NCI-H1048 (cell line): ENCODE results near the gene C16orf95.

ENCODE experiments used
- DNase-seq: peaks from one replicate; lab custom pipeline; 2025; lab: John Stamatoyannopoulos, UW

C16orf95 gene

DNA sequence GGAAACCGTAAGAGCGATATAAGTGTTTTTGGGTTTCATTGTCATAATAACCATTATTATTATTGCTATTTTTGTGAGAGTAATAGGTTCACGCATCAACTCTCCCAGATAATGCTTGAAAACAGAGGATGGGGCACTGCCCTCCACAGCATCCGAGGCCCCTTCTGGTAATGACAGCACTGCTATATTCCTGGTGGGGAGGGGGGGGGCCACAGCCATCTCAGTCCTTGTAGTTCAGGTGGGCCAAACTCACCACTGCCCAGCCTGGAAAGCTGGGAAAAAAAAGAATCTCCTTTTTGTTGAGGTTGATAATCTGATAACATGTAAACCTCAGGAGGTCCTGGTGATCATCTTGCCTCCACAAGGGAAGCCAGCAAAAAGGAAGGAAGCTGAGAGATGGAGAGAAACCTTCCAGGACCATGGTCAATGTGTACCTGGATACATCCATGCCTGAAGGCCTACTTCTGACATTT lies 706 bp downstream of the C16orf95 start:
- no peak for DNase-seq

DNA sequence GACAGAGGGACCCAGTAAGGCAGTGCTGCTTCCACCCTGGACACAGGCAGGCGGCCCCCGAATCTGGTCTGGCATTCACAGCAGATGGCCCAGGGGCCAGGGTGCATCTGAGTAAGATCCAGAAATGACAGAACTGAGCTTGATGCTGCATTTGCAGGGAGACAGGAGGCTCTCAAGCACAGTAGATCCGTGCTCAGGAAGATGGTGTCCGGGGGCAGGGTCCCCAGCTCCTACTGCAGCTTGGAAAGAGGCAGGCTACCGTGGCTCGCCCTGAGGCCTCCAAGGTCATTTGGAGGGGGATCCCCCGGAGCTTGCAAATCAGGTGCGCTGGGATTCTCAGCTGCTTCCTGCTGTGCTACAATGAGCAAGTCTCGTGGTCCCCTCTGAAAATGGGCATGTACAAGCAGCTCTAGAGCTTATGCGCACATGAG lies 2.2 kb downstream of the C16orf95 start:
- DNase-seq, result no peak

DNA sequence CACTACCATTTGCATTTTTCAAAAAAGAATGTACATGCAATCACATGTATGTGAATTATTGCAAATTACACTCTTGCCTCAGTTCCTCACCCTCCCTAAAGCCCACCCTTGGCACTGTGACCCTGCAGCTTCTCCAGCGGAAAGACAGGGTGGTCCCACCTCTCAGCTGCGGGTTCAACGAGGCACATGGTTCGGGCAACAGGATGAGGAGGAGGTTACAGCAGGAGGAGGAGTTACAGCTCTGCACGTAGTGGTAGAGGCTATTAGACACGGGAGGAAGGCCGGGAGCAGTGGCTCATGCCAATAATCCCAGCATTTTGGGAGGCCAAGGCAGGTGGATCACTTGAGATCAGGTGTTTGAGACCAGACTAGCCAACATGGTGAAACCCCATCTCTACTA lies 5.2 kb downstream of the C16orf95 start:
- DNase-seq, result no peak

DNA sequence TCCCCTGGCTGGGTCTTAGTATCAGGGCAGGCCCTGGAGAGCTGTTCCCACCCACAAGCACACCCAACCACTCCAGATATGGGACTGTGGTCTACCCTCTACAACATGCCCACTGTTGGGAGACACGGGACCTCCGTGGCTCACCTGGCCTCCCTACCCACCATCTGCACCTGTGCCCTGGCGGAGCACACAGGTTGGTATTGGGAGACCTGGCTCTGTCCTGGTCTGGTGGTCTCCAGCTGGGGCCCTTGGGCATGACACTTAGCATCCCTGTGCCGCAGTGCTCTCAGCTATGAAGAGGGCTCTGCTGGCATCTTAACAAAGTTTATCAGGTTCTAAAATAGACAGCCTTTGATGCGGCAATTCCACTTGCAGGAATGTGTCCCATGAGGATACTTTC lies 5.8 kb downstream of the C16orf95 start:
- no peak for DNase-seq

DNA sequence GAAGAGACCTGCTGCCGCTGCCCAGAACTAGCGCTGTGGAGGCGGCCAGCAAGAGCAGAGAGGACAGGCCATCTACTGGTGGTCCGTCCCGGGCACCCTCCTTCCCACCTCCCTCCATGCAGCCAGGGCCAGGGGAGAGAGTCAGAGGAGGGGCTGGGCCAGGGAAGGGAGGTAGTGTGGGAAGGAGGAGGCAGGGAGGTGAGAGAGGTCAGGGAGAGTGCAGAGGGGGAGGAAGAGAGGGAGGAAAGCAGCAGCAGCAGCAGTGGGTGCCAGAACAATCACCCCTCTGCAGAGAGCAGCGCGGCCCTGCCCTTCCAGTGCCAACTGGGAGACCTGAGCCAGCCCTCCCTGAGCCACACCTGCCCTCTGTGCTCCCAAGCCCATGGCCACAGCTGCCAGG lies 6.6 kb downstream of the C16orf95 start:
- no peak for DNase-seq

DNA sequence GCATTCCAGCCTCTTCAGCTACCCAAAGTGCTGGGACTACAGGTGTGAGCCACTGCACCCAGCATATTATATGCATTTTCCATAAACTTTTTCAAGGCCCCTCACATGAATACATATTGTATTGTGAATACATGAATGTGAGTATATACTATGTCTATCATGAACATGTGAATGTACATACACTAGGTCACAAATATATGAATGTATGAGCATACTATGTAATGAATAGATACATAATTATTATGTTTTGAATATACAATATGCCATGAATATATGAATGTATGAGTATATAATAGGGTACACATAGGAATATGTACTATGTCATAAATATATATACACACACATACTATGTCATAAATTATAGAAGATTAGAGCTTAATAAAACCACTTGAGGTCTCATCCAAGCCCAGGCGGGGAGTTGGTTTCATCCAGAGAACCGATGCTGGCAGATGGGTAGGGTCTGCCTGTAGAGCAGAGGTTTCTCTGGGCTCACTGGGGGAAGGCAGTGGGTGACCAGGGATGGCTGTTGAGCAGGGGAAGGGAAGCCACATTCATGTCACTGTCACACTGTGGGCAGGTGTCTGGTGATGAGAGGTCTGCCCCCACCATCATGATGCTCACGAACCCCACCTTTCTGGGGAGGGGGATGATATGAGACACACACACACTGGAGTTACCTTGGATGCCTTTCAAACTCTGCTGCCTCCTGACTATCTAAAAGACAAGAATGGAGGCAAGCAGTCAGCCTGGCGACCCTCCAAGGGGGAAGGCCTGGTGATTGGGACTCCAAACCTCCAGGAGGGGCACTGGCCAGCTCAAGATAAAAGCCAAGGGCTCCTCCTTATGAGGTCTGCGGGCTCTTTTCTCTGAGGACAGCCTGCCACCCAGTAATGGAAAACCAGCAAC lies 7.3 kb downstream of the C16orf95 start:
- no peak for DNase-seq

DNA sequence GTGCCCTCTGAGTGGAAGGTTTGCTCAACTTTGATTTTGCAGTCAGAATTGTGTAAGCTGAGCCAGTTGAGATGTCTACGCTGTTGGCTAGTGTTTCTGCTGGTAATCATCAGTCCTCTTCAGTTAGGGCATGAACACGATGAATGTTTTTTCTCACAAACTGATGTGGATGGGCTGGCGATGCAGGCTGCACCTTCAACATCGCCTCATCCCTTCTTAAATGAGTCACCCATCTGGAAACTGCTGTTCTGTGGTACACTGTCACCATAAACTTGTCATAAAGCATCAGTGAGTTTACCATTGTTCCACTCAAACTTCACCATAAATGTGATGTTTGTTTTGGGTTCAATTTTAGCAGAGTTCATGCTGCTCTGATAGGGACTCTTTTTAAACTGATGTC lies 8.4 kb downstream of the C16orf95 start:
- DNase-seq, result no peak

DNA sequence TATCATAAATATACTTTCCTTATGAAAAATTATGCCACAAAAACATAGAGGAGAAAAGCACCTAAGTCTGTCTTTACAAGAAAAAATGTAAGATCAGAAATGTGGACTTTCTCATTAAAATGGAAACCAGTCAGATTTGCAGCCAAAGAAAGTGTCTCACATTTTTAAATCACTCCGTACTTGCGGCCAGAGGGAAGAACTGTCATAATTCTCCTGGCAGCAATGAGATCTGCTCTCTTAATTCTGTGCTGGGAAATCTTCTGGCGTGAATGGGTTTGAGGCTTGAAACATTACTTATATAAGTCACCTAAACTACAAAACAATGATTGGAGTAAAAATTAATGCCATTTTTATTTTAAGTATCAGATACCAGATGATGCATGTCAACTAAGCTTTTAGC lies 10.7 kb downstream of the C16orf95 start:
- DNase-seq, result no peak

DNA sequence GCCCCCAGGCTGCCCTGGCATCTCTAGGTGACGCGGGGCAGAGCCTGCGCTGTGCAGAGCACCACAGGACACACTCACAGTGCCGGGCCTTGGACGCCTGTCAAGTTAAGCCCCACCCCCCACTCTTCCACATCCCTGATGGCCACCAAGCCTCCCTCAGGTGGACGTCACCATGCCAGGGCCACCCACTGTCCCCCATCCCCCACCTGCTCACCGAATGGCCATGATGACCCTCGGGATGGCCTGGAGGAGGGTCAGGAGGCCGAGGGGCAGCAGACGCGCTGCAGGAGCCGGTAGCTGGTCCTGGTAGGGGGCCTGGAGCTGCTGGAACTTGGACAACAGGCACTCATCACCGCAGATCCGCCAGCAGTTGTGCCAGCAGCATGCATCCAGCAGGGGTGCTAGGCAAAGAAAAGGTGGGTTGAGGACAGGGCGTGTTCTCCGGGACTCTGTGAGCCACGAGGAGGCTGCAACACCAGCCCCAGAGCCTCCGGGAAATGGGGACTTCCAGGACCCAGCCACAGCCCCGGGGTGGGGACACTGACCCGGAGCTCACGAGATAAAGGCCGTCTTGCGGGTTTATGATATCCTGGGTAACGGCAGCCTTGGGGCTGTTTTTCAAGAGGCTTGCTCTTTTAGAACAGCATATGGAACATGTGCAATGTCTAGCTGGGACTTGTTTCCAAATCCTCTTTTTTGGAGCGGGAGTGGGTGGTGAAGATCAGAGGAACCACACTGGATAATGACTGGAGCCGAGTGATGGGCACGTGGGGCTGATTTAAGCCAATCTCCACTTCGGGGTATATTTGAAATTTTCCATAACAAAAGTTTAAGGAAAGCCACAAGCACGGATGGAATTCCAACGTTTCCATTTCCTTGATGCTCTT lies 11.4 kb downstream of the C16orf95 start:
- DNase-seq, result no peak

DNA sequence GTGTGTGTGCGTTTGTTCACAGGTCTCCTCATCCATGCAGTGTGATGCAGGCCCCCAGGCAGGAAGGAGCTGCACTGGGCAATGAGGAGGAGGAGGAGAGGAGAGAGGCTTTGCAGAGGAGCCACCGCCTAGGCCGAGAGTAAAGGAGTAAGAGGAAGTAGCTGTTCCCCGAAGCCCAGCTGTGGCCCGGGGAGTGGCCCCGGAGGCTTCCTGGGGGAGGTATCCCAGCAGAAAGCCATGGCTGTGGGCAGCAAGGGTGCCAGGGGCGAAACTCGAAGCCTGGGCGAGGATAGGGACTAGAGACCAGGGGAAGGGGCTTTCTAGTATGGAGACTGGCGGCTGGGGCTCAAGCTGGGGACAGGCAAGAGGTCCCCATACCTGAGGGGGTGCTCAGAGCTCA lies 12.2 kb downstream of the C16orf95 start:
- DNase-seq, result no peak

DNA sequence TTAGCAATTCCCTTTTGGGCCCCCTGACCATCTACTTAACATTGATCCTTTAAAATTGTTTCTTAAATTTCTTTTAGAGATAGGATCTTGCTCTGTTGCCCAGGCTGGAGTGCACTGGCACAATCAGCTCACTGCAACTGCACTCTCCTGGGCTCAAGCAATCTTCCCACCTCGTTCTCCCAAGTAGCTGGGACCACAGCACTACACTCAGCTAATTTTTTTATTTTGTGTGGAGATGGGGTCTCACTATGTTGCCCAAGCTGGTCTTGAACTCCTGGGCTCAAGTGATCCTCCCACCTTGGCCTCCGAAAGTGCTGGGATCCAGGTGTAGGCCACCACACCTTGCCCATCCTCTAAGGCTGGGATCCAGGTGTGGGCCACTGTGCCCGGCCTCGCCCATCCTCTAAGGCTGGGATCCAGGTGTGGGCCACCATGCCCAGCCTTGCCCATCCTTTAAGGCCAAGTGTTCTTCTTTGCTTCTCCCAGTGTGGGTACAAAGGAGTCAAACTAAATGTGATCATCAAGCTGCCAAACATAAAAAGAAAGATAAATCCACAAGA lies 13.2 kb downstream of the C16orf95 start:
- DNase-seq, result no peak

DNA sequence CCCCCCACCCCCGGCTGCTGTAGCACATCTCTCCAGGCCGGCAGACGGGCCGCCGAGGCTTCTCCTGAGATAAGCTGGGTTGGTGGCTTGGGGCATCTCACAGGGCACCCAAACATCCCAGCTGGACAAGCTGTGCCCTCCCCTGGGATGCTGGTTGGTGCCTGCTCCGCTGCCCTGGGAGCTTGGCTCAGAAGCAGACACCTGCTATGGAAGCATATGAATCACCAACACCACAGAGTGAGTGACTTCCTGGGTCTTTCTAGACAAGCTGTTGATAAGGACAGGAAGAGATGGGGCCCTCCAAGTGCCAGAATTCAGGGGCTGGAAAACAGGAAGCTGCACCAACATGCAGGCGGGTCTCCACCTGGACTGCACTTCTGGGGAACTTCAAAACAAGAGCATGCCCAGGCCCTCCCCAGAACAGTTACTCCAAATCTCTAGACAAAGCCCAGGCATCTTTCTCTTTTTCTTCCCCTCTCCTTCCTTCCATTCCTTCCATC lies 13.7 kb downstream of the C16orf95 start:
- no peak for DNase-seq

DNA sequence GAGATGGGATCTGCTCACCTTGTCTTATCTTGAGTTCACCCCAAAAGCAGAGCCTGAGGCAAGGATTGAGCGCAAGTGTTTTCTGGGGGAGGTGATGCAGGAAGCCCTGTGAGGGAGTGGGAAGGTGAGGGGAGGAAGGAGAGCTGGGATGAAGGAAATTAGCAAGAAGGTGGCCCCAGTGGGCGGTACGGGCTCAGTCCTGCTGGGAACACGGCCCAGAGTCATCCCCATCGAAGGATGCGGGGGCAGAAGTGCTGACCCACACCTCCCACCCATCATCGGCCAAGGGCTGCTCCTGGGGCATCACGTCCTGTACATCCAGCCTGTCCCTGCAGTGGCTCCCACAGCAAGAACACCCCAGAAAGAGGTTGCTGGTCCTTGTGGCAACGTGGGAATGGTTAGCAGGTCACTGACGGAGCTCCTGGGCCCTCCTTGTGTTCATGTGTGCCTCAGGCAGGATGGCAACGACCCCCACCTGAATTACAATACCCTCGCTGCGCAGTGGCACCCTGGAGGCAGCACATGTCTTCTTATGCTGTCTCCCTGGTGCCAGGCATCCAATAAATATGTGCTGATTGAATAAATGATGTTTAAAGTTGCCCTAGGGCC lies 18.2 kb downstream of the C16orf95 start:
- no peak for DNase-seq

DNA sequence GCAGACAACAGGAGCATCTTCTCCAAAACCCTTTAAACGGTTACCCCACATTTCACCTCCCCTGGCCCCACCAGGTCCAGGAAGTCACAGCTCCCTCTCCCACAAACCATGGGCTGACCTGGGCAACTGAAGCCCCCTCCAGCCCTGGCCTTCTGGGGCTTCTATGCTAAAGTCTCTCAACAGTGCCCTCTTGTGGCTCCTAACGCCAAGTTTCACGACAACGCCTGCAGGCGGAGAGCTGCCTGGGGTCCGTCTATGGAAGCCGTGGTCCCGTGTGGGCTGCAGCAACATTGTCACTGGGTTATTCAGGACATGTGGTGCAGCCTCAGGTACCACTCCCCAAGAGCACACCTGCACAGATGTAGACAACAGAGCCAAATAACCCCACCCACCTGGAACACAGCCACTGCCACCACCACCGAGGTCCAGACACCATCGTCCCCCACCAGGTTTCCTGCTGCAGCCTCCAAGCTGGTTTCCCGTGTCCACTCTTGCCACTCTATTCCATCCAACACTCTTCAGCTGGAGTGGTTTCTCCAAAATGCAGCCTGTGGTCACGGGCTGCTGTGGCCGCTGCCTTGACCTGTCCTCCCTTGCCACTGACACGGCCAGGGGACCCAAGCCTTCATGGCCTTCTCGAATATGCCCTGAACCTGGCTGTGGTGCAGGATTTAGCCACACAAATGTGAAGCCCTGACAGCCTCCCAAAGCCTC lies 19.1 kb downstream of the C16orf95 start:
- no peak for DNase-seq

DNA sequence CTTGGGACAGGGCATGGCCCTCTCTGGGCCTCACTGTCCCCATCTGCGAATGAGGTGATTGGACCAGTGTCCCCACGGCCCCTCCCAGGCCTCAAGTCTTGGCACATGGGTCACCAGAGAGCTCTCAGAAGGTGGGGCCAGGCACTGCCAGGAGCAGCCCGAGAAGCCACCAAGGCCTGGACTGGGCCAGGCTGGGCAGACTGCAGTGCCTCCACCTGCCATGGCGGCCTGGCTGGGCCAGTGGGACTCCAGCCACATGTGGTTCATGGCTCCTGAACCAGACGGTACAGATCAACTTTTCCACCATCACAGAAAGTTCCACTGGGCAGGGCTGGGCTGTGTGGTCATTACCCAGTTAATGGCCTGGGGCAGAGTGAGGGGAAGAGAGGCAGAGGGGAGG lies 19.8 kb downstream of the C16orf95 start:
- no peak for DNase-seq

DNA sequence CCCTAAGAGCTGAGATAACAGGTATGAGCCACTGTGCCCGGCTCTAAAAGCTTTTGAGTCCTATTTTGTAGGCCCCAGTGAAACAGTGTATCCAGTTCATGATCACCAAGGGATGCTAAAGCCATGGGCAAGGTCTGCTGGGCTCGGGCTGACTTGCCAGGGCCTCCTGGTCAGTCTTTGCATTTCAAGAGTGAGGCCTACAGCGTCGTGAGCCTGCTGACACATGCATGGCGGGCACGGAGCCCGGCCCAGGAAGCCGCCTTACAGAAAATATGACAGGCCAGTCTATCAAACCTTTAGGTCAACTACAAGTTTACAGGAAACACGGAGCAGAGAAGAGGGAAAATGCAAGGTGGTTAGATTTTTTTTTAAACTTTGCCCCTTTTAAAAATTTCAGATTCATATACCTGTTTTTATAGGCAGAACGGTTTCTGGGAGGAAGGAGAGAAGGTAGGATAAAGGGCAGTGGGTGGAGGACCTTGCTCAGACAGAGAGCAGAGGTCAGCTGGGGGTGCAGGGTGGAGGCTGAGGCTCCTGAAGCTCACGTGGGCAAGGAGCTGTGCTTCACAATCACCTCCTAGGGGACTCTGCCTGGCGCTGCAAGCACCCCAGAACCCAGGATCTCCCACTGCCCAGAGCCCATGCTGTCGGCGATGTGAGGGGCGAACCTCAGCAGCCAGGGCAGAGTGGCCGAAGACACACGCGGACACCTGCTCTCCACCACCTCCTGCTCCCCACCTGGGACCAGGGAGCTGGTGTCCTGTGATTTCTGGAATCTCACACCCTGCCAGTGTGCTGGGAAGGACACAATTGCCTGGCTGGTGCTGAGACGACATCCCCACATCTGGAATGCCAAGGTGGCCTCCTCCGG lies 21.3 kb downstream of the C16orf95 start:
- DNase-seq, result no peak

DNA sequence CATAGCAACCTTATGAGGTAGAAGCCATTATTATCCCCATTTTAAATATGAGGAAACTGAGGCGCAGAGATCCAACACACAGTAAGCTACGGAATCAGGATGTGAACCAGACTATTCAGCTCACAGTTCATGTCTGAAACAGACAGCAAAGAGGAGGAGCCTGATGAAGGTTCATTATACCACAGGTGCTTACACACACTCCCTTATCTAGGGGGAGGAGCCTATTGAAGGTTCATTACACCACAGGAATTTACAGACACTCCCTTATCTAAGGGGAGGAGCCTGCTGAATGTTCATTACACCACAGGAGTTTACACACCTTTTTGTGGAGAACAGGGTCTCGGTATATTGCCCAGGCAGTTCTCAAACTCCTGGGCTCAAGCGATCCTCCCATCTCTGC lies 21.9 kb downstream of the C16orf95 start:
- no peak for DNase-seq

DNA sequence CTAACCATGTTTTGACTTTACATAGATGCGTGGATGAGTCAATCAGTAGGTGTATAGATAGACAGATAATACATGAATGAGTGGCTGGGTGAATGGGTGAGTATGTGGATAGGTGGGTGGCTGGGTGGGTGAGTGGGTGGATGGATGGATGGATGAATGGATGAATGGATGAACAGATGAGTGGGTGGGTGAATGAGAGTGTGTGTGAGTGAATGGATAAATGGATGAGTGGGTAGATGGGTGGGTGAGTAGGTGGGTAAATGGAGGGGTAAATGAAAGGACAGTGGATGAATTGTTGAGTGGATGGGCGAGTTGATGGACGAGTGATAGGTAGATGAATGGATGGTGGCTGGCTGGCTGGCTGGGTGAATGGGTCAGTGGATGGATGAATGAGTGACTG lies 23.2 kb downstream of the C16orf95 start:
- DNase-seq, result no peak

DNA sequence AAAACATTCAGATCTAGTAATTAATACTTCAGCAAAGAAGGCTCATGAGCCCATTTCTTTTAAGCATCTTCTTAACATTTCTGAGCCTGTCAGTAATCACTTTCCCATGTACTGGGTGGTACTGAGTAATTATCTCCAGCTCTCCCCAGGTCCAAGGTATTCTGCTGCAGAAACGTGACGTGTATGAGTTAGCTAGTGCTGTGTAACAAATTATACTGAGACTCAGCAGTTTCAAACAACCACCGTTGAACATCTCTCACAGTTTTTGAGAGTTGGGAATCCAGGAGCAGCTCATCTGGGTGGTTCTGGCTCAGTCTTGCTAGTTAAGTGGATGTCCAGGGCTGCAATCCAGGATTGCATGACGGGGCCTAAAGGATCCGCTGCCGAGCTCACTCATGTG lies 25.2 kb downstream of the C16orf95 start:
- no peak for DNase-seq

DNA sequence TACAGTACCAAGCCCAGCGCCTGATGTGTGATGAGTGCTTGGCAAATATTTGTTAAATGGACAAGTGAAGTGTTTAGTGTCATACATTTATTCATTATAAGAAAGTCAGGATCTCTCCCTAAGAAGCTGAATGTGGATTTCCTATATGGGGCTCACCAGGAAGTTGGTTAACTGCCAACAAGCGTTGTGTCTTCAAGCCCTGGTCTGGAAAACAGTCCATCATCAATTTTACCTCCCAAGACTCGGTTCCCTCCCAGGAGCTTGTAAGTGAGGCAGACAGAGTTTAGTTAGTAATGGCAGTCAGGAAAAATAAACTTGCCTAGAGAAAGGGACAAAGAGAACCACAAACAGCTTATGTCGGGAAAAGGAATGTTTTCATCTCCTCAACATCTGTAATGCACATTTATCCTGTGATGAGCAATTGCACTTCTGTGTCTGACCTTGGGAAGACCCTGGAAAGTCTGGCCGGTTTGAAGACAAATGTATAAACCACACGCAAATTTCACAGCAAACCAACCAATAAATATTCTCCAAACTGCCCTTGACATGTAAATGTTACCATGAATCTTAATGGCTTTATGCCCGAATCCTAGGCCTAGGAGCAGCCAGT lies 28.3 kb downstream of the C16orf95 start:
- DNase-seq, result no peak
